H1 (cell line): ENCODE results near the gene ITSN1. TPM values are rescaled to one million over a fixed set of nuclear protein-coding genes. Genes with fewer than 3 reads are reported as not detected.

Experiments
- CTCF ChIP-seq, 3 experiments: IDR thresholded peaks; 1 replicate in 2 of 3; 2 replicates in 1 of 3; pipeline versions ENCODE4 v1.5.1 to v1.6.1; 2011; ENCODE audit warnings: low read length in 3 of 3, mild to moderate bottlenecking in 3 of 3, inconsistent platforms in 2 of 3, low read depth in 1 of 3, moderate library complexity in 1 of 3; ENCODE audit not compliant: insufficient read depth in 1 of 3; ENCODE audit errors: control extremely low read depth in 1 of 3
- KDM4A ChIP-seq: IDR thresholded peaks from one replicate; pipeline ENCODE4 v1.7.1; 2012; ENCODE audit warnings: low read depth, mild to moderate bottlenecking, moderate library complexity, low read length, inconsistent platforms; ENCODE audit not compliant: severe bottlenecking
- polyA plus RNA-seq, 7 experiments: library from polyadenylated mRNA; depleted of rRNA in 3 of 7; stranded (reverse) in 5 of 7; unstranded in 2 of 7; fragments of >200 nt in 5 of 7; fragments of 200-250 nt in 2 of 7; gene quantifications; 1 replicate in 5 of 7; 2 replicates in 1 of 7; 4 replicates in 1 of 7; pipeline versions ENCODE4 v1.2.1 to v1.2.3, GENCODE V29; 2011 to 2013; ENCODE audit warnings: missing spikeins in 2 of 7, mixed read lengths in 2 of 7
- total RNA-seq: library from RNA; stranded (reverse); fragmentation: NEBNext Ultra II Directional; extraction: Animal tissue kit (Norgen Biotek cat#: 25700); gene quantifications from 2 replicates; pipeline ENCODE4 v1.2.1, GENCODE V29; 2021

Gene ITSN1
- total and polyA plus RNA-seq, 2 of the 8 experiments (the other 6 are each of a cell fraction or from before 2014, with no cell fraction given): 60.8 to 78.1 TPM

GRCh38 chr21:33885172-33885514, 242.8 kb downstream of the ITSN1 start (continued):
- no peak for TF ChIP-seq CTCF (IDR thresholded peaks at IDR 0.05; ENCODE audit: control extremely low read depth in 1 of 3, insufficient read depth in 1 of 3, low read depth in 1 of 3, low read length in 3 of 3)
- TF ChIP-seq KDM4A: no peak
